Activated naive CD8-positive, alpha-beta T cell treated with anti-CD3 and anti-CD28 coated beads for 36 hours (primary cell): ENCODE measurements around the gene IBA57. TPM values are rescaled to one million over a fixed set of nuclear protein-coding genes. Genes with fewer than 3 reads are reported as not detected.
A peak's percentile ranks its signal among the peaks of the same experiment; 100 is the strongest.

Source experiments
- DNase-seq: peaks from one replicate; pipeline ENCODE4 v3.0.0; 2021
- H3K27ac Mint-ChIP-seq: one replicate; pipeline ENCODE4 v1.8.0; 2022; ENCODE audit warnings: mild to moderate bottlenecking, moderate library complexity, mixed read lengths
- H3K27me3 Mint-ChIP-seq: one replicate; pipeline ENCODE4 v1.8.0; 2022; ENCODE audit warnings: mild to moderate bottlenecking, mixed read lengths
- H3K36me3 Mint-ChIP-seq: one replicate; pipeline ENCODE4 v1.8.0; 2021; ENCODE audit warnings: mild to moderate bottlenecking, mixed read lengths
- H3K4me1 Mint-ChIP-seq: one replicate; pipeline ENCODE4 v1.8.0; 2021; ENCODE audit warnings: mixed read lengths
- H3K4me3 Mint-ChIP-seq: one replicate; pipeline ENCODE4 v1.8.0; 2022; ENCODE audit warnings: mild to moderate bottlenecking, moderate library complexity, mixed read lengths
- H3K9me3 Mint-ChIP-seq: one replicate; pipeline ENCODE4 v1.8.0; 2022; ENCODE audit warnings: mixed read lengths
- total RNA-seq, 2 experiments: library from RNA; stranded (reverse); gene quantifications; one replicate each; pipeline ENCODE4 v1.2.3, GENCODE V29; 2021

The IBA57 gene
- 10 to 100 TPM; 18.1 to 19.3 TPM for total RNA-seq

DNA sequence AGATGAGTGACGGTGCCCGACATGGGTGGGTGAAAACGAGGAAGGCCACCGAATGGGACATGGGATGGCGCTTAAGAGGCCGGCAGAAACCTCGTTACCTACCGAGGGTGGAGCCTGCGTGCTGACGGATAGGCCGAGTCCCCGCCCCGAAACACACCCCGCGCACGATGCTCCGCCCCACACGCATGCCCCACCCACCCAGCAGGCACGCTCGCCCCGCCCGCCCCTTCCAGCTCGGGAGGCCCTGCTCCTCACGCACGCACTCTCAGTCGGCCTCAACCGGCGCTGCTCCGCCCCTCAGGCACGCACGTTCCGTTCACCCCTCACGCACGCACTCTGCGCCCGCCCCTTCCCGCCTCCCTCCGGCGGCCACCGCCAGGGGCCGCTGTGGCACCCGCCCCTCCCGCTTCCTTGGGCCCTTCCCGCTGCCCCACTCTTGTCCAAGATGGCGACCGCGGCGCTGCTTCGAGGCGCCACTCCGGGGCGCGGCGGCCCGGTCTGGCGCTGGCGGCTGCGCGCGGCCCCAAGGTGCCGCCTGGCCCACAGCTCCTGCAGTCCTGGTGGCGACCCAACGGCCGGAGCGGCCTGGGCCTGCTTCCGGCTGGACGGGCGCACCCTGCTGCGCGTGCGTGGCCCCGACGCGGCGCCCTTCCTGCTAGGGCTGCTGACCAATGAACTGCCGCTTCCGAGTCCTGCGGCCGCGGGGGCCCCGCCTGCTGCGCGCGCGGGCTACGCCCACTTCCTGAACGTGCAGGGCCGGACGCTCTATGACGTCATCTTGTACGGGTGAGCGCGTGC is at the start of gene IBA57:
Gene IBA57, plus strand, starts transcription at position 433 of the 798 bp plus-strand sequence. Its CDS starts 13 bp downstream, at position 446.
- Mint-ChIP-seq H3K4me3 (peak within 1 kb of the TSS; percentile 91), H3K4me1 (peaks cover 46% of the 10 kb centered on the region), H3K27ac (peak within 1 kb of the TSS; percentile 95), H3K36me3 (no peaks in the 10 kb centered on the region), H3K27me3 (no peaks in the 10 kb centered on the region), H3K9me3 (no peaks in the 10 kb centered on the region)
- DNase-seq: peak; percentile 100

DNA sequence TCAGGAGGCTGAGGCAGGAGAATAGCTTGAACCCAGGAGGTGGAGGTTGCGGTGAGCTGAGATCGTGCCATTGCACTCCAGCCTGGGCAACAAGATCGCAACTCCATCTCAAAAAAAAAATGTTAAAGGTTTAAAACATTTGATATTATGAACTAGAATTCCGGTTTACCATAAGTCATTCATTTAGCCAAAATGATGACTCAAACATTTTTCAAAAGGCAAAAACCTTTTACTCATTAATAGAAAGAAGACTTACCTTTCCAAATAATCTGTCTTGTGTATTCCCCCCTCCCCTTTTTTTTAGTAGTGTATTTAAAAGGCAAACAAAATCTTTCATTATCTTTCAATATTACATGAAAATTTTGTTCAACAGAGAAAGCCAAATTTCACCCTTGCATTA is 48.3 kb upstream of the IBA57 start:
- Mint-ChIP-seq H3K27me3 (no peaks in the 10 kb centered on the region), H3K4me1 (peaks cover 7% of the 10 kb centered on the region), H3K9me3 (peaks cover 6% of the 10 kb centered on the region), H3K27ac (no peak overlapping the region), H3K36me3 (peaks cover 7% of the 10 kb centered on the region), H3K4me3 (no peak overlapping the region)
- no peak for DNase-seq

DNA sequence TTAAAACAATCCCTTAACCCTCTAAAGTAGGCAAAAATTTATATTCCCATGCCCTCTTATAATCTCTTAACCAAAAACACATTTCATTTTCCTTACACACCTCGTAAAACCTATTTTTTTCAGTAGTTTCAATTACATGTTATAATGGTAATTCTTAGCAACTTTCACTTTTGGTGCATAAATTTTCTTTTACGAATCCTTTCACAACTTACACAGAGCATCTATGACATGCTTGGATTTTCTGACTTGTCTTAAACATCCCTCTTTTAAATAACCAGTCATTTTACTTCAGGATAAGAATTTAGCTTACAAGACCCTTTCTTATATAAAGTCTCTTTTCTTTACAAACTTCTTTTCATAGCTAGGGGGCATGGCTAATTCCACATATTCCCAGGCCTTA is 47.6 kb upstream of the IBA57 start:
- Mint-ChIP-seq H3K9me3 (peaks cover 6% of the 10 kb centered on the region), H3K36me3 (peaks cover 7% of the 10 kb centered on the region), H3K27ac (no peak overlapping the region), H3K4me3 (no peak overlapping the region), H3K27me3 (no peaks in the 10 kb centered on the region), H3K4me1 (peaks cover 7% of the 10 kb centered on the region)
- DNase-seq: no peak

DNA sequence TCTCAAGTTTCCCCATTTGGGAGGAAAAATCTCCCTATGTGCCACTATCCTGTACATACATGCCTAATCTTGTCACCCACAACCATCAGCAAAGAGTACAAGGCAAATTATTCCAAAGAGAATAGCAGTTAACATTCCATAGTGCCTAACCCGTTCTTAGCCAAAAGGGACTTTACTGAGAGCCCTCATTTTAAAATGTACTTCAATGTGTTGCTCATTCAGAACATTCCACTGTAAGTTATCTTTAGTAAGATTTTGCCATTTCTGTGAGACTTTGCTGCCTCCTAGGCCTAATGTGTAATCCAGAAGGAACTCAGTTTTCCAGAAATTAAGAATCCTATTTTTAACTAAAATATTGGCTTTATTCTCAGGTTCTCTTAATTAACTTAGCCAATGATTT is 45.3 kb upstream of the IBA57 start:
- Mint-ChIP-seq H3K4me1 (peaks cover 7% of the 10 kb centered on the region), H3K36me3 (peaks cover 7% of the 10 kb centered on the region), H3K27me3 (no peaks in the 10 kb centered on the region), H3K27ac (no peak overlapping the region), H3K4me3 (peak overlapping the region; percentile 53), H3K9me3 (peaks cover 6% of the 10 kb centered on the region)
- DNase-seq: no peak

DNA sequence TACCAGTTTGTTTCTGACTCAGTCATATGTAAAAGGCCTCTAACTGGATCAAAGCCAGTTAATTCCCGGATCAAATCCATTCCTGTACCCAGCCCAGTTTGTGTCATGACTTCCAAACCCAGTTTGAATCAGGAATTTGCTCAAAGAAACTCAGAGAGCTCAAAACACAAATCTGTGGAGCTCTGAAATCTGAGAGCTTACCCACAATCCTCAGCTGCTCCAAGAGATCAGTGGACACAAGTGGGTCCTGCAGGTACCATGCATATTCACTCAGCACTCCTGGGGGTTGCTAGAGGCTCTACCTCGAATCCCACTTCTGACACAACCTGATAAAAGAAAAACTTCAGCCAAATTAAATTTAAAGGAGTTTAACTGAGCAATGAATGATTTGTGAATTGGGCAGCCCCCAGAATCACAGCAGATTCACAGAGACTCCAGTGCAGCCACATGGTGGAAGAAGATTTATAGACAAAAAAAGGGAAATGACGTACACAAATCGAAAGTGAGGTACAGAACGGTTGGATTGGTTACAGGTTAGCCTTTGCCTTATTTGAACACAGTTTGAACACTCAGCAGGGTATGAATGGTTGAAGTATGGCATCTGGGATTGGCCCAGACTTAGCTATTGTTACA is 44.6 kb upstream of the IBA57 start:
- peak overlapping the region; percentile 53 for H3K4me3 Mint-ChIP-seq
- peaks cover 6% of the 10 kb centered on the region for H3K9me3 Mint-ChIP-seq
- H3K27me3 Mint-ChIP-seq: no peaks in the 10 kb centered on the region

DNA sequence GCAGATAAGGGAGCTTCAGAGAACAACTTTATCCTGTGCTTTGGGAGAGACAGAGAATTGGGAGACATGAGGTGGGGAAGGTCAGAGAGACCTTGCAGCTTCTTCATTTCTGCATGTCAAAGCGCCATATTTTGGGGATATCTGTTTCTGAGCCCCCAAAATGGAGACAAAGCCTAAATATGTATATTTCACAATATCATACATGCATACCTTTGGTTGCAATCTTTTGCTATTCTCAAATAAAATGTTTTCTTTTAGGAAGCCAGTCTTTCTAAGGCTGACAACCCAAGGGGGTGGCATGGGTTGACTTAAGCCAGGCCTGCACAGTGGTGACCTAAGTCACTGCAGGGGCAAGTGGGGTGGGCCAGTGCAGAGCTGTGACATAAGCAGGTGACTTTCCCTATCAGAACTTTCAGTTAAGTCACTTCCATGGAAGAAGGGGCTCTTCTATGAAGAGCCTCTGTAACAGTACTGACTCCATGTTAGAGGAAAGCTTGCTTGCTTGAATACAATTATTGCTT is 42.6 kb upstream of the IBA57 start:
- peaks cover 3% of the 10 kb centered on the region for H3K27me3 Mint-ChIP-seq
- no peak overlapping the region for H3K27ac Mint-ChIP-seq
- no peak overlapping the region for H3K4me3 Mint-ChIP-seq
- H3K4me1 Mint-ChIP-seq: peaks cover 7% of the 10 kb centered on the region
- peaks cover 3% of the 10 kb centered on the region for H3K36me3 Mint-ChIP-seq
- peaks cover 3% of the 10 kb centered on the region for H3K9me3 Mint-ChIP-seq
- no peak for DNase-seq

More for the DNA sequence above, 44.6 kb upstream of the IBA57 start:
- Mint-ChIP-seq H3K27ac (peak overlapping the region; percentile 65), H3K36me3 (peaks cover 7% of the 10 kb centered on the region), H3K4me1 (peaks cover 7% of the 10 kb centered on the region)
- DNase-seq: no peak

DNA sequence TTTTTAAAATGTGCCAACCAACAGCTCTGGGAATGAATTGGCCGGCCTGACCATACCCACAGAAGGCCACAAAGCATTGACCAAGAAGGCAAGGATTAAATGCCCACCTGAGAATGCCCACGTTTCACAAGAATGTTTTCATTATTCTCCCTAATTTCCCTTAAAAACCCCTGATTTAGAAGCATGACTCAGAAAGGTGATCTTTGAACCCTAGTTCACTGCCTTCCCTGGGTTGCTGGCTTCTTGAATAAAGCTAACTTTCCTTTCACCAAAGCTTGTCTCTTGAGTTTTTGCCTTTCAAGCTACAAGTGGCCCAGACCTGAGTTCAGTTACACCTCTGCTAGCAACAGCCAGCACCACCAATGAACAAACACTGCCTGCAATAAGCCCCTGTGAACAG is 42.1 kb upstream of the IBA57 start:
- H3K9me3 Mint-ChIP-seq: no peaks in the 10 kb centered on the region
- peaks cover 7% of the 10 kb centered on the region for H3K4me1 Mint-ChIP-seq
- DNase-seq: no peak
- peaks cover 8% of the 10 kb centered on the region for H3K27me3 Mint-ChIP-seq
- no peak overlapping the region for H3K4me3 Mint-ChIP-seq
- H3K27ac Mint-ChIP-seq: no peak overlapping the region
- H3K36me3 Mint-ChIP-seq: no peaks in the 10 kb centered on the region

DNA sequence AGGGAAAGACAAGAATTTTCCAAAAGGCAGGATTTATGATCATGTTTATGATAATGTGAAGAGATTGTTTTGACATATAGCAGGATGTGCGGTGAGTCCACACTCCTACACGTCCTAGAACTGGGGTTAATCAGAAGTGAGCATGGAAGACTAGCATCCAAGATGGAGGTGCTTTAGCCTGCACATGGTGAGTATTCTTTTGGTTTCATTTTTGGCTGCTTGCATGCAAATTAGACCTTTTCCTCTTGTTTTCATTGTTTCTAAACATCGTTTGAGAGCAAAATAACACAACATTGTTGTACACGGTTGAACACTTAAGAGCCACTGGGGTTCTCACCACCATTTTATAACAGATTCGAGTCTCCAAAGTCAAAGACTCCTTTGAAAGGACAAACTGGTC is 40.4 kb upstream of the IBA57 start:
- H3K36me3 Mint-ChIP-seq: no peaks in the 10 kb centered on the region
- H3K4me3 Mint-ChIP-seq: no peak overlapping the region
- no peaks in the 10 kb centered on the region for H3K9me3 Mint-ChIP-seq
- H3K27ac Mint-ChIP-seq: no peak overlapping the region
- no peak for DNase-seq
- H3K4me1 Mint-ChIP-seq: peaks cover 7% of the 10 kb centered on the region
- H3K27me3 Mint-ChIP-seq: peaks cover 14% of the 10 kb centered on the region

DNA sequence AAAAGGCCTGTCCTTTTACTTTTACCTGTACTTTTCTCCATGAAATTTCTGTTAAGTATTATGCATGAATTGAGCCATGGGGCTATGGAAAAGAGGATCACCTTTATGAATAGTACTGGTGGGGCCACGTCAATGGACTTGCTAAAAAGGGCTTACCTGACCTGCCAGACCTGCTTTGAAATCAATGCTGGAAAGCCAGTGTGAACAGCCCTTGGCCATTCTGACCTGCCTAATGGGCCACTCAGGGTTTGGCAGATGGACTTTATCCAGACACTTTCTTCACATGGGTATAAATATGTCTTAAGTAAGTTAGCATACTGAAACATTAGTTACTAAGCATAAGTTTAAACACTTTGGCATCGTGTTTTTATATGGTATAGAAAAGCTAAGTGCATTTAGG is 33.8 kb upstream of the IBA57 start:
- DNase-seq: no peak
- Mint-ChIP-seq H3K9me3 (no peaks in the 10 kb centered on the region), H3K27ac (no peak overlapping the region), H3K4me1 (peaks cover 6% of the 10 kb centered on the region), H3K27me3 (peaks cover 21% of the 10 kb centered on the region), H3K4me3 (no peak overlapping the region), H3K36me3 (no peaks in the 10 kb centered on the region)

DNA sequence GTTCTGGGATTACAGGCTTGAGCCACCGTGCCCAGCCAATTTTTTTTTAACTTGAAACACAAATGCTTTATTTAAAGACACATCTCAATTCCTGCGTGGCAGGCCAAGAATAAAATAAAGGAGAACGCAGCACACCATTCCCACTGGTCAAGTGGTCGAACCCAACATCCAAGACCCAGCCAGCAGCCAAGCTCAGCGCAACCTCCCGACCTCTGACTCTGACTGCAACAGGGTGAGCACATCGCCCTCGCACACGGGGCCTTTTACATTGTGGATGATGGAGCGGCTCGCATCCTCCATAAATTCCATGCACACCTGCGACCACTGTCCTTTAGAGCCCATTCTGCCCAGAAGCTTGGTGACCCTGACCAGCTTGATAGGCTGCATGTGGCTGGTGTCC is 31.0 kb upstream of the IBA57 start:
- H3K36me3 Mint-ChIP-seq: no peaks in the 10 kb centered on the region
- no peak overlapping the region for H3K27ac Mint-ChIP-seq
- no peak overlapping the region for H3K4me3 Mint-ChIP-seq
- no peak for DNase-seq
- H3K9me3 Mint-ChIP-seq: no peaks in the 10 kb centered on the region
- H3K27me3 Mint-ChIP-seq: peaks cover 12% of the 10 kb centered on the region
- H3K4me1 Mint-ChIP-seq: peaks cover 7% of the 10 kb centered on the region

DNA sequence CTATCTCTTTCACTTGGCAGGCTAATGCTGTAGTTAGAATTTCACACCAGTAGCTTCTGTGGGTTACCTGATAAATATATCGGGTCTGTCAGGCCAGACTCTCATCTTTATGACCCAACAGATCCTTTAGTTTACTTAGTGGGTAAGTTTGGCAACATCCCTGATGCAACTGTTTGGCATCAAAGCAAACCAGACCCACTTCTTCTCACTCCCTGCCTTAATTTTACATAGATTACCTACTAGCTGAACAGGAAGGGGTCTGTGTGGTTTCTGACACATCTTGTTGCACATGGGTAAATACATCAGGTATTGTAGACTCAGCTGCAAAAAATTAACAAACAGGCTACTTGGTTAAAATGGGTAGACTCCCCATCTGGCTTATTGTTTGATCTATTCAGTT is 28.7 kb upstream of the IBA57 start:
- Mint-ChIP-seq H3K4me3 (no peak overlapping the region), H3K27me3 (no peaks in the 10 kb centered on the region), H3K36me3 (peaks cover 14% of the 10 kb centered on the region), H3K4me1 (peaks cover 5% of the 10 kb centered on the region), H3K9me3 (no peaks in the 10 kb centered on the region), H3K27ac (no peak overlapping the region)
- no peak for DNase-seq

DNA sequence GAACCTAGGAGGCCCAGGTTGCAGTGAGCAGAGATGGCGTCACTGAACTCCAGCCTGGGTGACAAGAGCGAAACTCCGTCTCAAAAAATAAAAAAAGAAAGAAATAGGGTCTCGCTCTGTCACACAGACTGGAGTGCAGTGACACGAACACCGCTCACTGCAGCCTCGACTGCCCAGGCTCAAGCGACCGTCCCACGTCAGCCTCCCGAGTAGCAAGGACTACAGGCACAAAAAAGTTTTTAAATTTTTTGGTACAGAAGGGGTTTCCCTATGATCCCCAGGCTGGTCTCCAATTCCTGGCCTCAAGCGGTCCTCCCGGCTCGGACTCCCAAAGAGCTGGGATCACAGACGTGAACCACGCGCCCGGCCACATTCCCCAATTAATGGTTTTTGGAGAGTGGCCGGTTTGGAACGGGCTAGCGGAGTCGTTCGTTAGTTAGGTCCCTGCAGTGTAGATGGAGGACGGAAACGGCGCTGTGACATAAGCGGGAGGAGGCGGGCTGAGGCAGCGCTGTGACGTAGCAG is 26.1 kb upstream of the IBA57 start:
- Mint-ChIP-seq H3K4me1 (peaks cover 28% of the 10 kb centered on the region), H3K27ac (peak overlapping the region; percentile 99), H3K36me3 (peaks cover 30% of the 10 kb centered on the region), H3K9me3 (no peaks in the 10 kb centered on the region), H3K4me3 (peak overlapping the region; percentile 99), H3K27me3 (no peaks in the 10 kb centered on the region)
- no peak for DNase-seq

DNA sequence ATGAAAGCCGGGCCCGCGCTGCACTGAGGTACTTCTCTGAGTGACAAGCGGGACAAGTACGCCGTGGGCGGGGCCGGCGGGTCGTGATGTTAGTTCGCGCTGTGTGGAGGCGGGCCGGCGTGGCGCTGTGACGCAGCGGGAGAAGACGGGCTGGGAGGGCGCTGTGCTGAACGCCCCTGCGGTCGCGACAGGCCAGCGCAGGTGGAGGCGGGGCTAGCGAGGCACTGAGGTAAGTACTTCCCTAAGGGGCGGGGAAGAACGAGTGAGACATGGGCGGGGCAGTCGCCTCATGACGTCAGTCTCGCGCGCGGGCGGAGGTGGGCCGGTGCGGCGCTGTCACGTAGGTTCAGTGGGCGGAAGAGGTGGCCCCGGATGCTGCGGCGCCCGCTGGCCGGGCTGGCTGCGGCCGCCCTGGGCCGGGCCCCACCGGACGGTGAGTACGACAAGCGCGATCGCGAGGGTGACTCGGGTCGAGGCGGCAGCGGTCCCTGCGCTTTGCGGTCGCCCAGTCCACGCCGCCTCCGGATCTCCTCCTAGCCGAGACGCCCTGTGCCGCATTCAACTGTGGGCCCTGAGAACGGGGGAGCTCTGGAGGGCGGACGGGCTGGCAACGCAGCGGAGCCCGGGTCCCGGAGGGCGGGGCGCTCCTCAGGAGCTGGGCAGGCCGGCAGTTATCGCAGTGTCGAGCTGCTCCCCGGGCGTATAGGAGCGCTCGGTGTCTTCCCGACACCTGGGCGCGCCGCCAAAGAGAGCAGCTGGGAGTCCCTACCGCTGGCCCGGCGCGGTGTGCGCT is 25.5 kb upstream of the IBA57 start, which contains the start of gene GUK1:
Gene GUK1, plus strand, starts transcription at position 349 of the 793 bp plus-strand sequence. Its CDS starts 24 bp downstream, at position 373.
- H3K9me3 Mint-ChIP-seq: no peaks in the 10 kb centered on the region
- peaks cover 30% of the 10 kb centered on the region for H3K36me3 Mint-ChIP-seq
- H3K4me1 Mint-ChIP-seq: peaks cover 30% of the 10 kb centered on the region
- H3K4me3 Mint-ChIP-seq: peak within 1 kb of the TSS; percentile 99
- H3K27me3 Mint-ChIP-seq: no peaks in the 10 kb centered on the region
- DNase-seq: peak; percentile 100
- peak within 1 kb of the TSS; percentile 99 for H3K27ac Mint-ChIP-seq

DNA sequence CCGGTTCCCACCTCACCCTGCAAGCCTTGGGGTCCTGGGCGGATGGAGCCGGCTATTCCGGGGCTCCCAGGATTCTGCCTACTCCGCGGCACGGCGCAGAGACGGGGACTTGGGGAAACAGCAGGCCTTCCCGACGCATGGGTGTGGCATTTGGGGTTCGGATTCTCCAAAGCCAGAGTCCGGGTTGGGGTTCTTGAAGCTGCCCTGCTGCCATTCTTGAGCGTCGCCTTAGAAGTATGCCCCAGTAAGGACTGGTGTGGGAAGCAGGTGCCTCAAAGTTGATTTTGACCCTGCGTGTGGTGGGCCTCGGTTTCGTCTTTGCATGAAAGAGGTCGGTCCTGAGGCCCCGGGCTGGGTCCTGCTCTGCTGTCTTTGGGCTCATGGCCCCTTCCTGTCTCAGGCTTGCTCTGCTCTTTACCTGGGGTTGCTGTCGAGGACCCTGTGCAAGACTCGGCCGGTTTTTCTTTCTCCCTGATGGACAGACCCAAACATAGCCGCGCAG is 24.8 kb upstream of the IBA57 start:
- DNase-seq: no peak
- Mint-ChIP-seq H3K27me3 (no peaks in the 10 kb centered on the region), H3K4me3 (peak overlapping the region; percentile 99), H3K36me3 (peaks cover 30% of the 10 kb centered on the region), H3K9me3 (no peaks in the 10 kb centered on the region), H3K27ac (peak overlapping the region; percentile 99), H3K4me1 (peaks cover 30% of the 10 kb centered on the region)
